CD4-positive, alpha-beta T cell treated with Interleukin-12 subunit alpha and Interleukin-12 subunit beta, for 1 hour (primary cell): ENCODE measurements around the gene DNAJC4.
A peak's percentile ranks its signal among the peaks of the same experiment; 100 is the strongest.

Experiments used
- DNase-seq: peaks from one replicate; pipeline ENCODE4 v3.0.0-alpha.2; 2020

DNAJC4 gene

GRCh38 chr11:64261556-64262080 is 31.3 kb downstream of the DNAJC4 start:
- DNase-seq, result no peak

GRCh38 chr11:64262271-64263002 is 32.1 kb downstream of the DNAJC4 start:
- DNase-seq, result no peak

GRCh38 chr11:64263021-64263946 is 32.9 kb downstream of the DNAJC4 start:
- DNase-seq, result no peak

GRCh38 chr11:64263947-64264317 is 33.6 kb downstream of the DNAJC4 start:
- DNase-seq, result no peak

GRCh38 chr11:64264371-64264852 is 34.1 kb downstream of the DNAJC4 start:
- no peak for DNase-seq

- DNase-seq, result no peak
Observed at GRCh38 chr11:64265176-64266160, 35.1 kb downstream of the DNAJC4 start.

GRCh38 chr11:64266339-64266738 is 36.0 kb downstream of the DNAJC4 start:
- DNase-seq, result no peak

- DNase-seq, result no peak
Observed at GRCh38 chr11:64267207-64267945, 37.0 kb downstream of the DNAJC4 start.

GRCh38 chr11:64268025-64268892 is 37.9 kb downstream of the DNAJC4 start:
- no peak for DNase-seq

GRCh38 chr11:64268893-64269539 is 38.7 kb downstream of the DNAJC4 start:
- peak; percentile 38 for DNase-seq

GRCh38 chr11:64269540-64270220 is 39.3 kb downstream of the DNAJC4 start:
- DNase-seq, result peak; percentile 98

GRCh38 chr11:64275031-64275800 is 44.9 kb downstream of the DNAJC4 start:
- no peak for DNase-seq

GRCh38 chr11:64275841-64276240 is 45.5 kb downstream of the DNAJC4 start:
- DNase-seq, result no peak

- DNase-seq, result no peak
Observed at GRCh38 chr11:64276653-64277431, 46.5 kb downstream of the DNAJC4 start.

- DNase-seq, result no peak
Observed at GRCh38 chr11:64278576-64279190, 48.3 kb downstream of the DNAJC4 start.

GRCh38 chr11:64281957-64282770 is 51.8 kb downstream of the DNAJC4 start:
- no peak for DNase-seq
